Calu3 (cell line): ENCODE results near the gene SLC27A6. TPM values are rescaled to one million over a fixed set of nuclear protein-coding genes. Genes with fewer than 3 reads are reported as not detected.

ENCODE experiments used
- BruUV-seq: library from RNA; stranded (reverse); fragments of 400-500 nt; replicated peaks from 2 replicates; lab custom pipeline; 2021; lab: Mats Ljungman, UMichigan
- CTCF ChIA-PET: fragments of 300-600 bp; sonication (Branson Sonifier 250); formaldehyde crosslinking; loops from one replicate; lab custom pipeline; 2022; ENCODE audit warnings: antibody characterized with exemption; lab: Charles Lee
- DNase-seq: peaks from one replicate; pipeline ENCODE4 v3.0.0; 2022
- H3K27ac Mint-ChIP-seq: one replicate; pipeline ENCODE4 v1.8.0; 2022; ENCODE audit warnings: mixed read lengths; ENCODE audit not compliant: unreplicated experiment
- H3K27me3 Mint-ChIP-seq: one replicate; pipeline ENCODE4 v1.8.0; 2022; ENCODE audit warnings: mixed read lengths; ENCODE audit not compliant: unreplicated experiment
- H3K36me3 Mint-ChIP-seq: one replicate; pipeline ENCODE4 v1.8.0; 2022; ENCODE audit warnings: mild to moderate bottlenecking, moderate library complexity, mixed read lengths; ENCODE audit not compliant: insufficient read depth, unreplicated experiment
- H3K4me1 Mint-ChIP-seq: one replicate; pipeline ENCODE4 v1.8.0; 2022; ENCODE audit warnings: mild to moderate bottlenecking, low read depth, mixed read lengths; ENCODE audit not compliant: unreplicated experiment
- H3K4me3 Mint-ChIP-seq: one replicate; pipeline ENCODE4 v1.8.0; 2022; ENCODE audit warnings: mild to moderate bottlenecking, low read depth, moderate library complexity, mixed read lengths; ENCODE audit not compliant: unreplicated experiment
- H3K9me3 Mint-ChIP-seq: one replicate; pipeline ENCODE4 v1.8.0; 2022; ENCODE audit warnings: low read depth, mixed read lengths; ENCODE audit not compliant: unreplicated experiment
- intact Hi-C: fragments of 100-400 bp; cut with micrococcal nuclease; formaldehyde crosslinking; loops from one replicate; pipeline ENCODE4 v1.10.0; 2022; ENCODE audit not compliant: unreplicated experiment
- total RNA-seq: library from RNA; stranded (reverse); gene quantifications from 2 replicates; pipeline ENCODE4 v1.2.3, GENCODE V29; 2022
- TF ChIP-seq, protein P1 (sequence below): fragments of 200-600 bp; IDR thresholded peaks from one replicate; pipeline ENCODE4 v1.8.0; 2022; ENCODE audit warnings: antibody characterized with exemption; ENCODE audit not compliant: unreplicated experiment

SLC27A6 gene
- total RNA-seq, 1 experiment from 2014 or later, result not detected

GRCh38 chr5:128956164-128956563 lies 9.1 kb upstream of the SLC27A6 start:
- BruUV-seq, result no TSS peak
- intact Hi-C loops, result no loop called here
- no peak overlapping the region for H3K27ac Mint-ChIP-seq
- no peaks in the 10 kb centered on the region for H3K36me3 Mint-ChIP-seq
- peaks cover 4% of the 10 kb centered on the region for H3K9me3 Mint-ChIP-seq
- peaks cover 23% of the 10 kb centered on the region for H3K27me3 Mint-ChIP-seq
- no peaks in the 10 kb centered on the region for H3K4me1 Mint-ChIP-seq
- no peak for DNase-seq
- no peak overlapping the region for H3K4me3 Mint-ChIP-seq
- CTCF ChIA-PET, result no interaction called here
- TF ChIP-seq, protein P1, sequence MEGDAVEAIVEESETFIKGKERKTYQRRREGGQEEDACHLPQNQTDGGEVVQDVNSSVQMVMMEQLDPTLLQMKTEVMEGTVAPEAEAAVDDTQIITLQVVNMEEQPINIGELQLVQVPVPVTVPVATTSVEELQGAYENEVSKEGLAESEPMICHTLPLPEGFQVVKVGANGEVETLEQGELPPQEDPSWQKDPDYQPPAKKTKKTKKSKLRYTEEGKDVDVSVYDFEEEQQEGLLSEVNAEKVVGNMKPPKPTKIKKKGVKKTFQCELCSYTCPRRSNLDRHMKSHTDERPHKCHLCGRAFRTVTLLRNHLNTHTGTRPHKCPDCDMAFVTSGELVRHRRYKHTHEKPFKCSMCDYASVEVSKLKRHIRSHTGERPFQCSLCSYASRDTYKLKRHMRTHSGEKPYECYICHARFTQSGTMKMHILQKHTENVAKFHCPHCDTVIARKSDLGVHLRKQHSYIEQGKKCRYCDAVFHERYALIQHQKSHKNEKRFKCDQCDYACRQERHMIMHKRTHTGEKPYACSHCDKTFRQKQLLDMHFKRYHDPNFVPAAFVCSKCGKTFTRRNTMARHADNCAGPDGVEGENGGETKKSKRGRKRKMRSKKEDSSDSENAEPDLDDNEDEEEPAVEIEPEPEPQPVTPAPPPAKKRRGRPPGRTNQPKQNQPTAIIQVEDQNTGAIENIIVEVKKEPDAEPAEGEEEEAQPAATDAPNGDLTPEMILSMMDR, result no peak

DNA sequence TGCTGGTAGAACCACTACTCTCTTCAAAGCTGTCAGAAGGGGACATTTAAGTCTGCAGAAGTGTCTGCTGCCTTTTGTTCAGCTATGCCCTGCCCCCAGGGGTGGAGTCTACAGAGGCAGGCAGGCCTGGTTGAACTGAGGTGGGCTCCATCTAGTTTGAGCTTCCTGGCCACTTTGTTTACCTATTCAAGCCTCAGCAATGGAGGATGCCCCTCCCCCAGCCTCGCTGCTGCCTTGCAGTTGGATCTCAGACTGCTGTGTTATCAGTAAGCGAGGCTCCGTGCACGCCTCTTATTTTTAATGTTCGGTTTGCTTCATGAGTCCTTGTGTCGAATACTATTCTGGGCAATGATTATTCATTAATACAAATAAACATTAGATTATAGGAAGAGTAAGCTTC lies 3.1 kb upstream of the SLC27A6 start:
- TF ChIP-seq, protein P1, result no peak
- no TSS peak for BruUV-seq
- CTCF ChIA-PET, result no interaction called here

DNA sequence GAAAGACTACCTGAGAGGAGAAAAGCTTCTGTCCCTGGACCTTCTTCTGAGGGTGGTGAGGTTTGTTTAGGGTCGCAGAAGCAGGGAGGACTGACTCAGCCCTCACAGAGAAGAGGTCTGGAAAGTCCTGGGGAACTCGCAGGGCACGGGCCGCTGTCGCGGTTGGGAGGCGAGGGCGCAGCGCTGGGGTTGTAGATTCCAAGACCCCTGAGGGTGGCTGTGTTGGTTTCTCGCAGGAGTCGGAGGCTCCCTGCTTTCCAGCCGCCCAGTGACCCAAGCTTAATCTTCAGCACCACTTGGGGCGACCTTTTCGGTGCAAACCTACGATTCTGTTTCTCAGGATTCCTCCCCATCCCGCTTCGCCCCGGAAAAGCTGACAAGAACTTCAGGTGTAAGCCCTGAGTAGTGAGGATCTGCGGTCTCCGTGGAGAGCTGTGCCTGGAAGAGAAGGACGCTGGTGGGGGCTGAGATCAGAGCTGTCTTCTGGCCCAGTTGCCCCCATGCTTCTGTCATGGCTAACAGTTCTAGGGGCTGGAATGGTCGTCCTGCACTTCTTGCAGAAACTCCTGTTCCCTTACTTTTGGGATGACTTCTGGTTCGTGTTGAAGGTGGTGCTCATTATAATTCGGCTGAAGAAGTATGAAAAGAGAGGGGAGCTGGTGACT lies 482 bp downstream of the SLC27A6 start:
- peaks cover 12% of the 10 kb centered on the region for H3K9me3 Mint-ChIP-seq
- peaks cover 31% of the 10 kb centered on the region for H3K27me3 Mint-ChIP-seq
- TF ChIP-seq, protein P1, result no peak
- H3K27ac Mint-ChIP-seq, result no peak overlapping the region
- H3K4me3 Mint-ChIP-seq, result no peak overlapping the region
- CTCF ChIA-PET, result no interaction called here
- DNase-seq, result no peak
- no peaks in the 10 kb centered on the region for H3K36me3 Mint-ChIP-seq
- no peaks in the 10 kb centered on the region for H3K4me1 Mint-ChIP-seq
- no TSS peak for BruUV-seq
- intact Hi-C loops, result no loop called here

More for the DNA sequence above, 3.1 kb upstream of the SLC27A6 start:
- no peak for DNase-seq
- Mint-ChIP-seq H3K9me3 (peaks cover 12% of the 10 kb centered on the region), H3K27me3 (peaks cover 31% of the 10 kb centered on the region), H3K27ac (no peak overlapping the region), H3K4me3 (no peak overlapping the region), H3K36me3 (no peaks in the 10 kb centered on the region), H3K4me1 (no peaks in the 10 kb centered on the region)
- intact Hi-C loops, result no loop called here

DNA sequence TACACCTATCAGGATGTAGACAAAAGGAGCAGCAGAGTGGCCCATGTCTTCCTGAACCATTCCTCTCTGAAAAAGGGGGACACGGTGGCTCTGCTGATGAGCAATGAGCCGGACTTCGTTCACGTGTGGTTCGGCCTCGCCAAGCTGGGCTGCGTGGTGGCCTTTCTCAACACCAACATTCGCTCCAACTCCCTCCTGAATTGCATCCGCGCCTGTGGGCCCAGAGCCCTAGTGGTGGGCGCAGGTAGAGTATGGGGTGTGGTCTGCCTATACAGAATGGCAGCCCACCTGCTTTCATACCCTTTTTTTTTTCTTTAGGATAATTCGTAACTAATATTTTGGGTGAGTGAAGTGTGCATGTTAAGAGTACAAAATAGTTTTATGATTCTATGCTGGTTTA lies 1.1 kb downstream of the SLC27A6 start:
- Mint-ChIP-seq H3K27ac (no peak overlapping the region), H3K4me3 (no peak overlapping the region), H3K36me3 (no peaks in the 10 kb centered on the region), H3K9me3 (peaks cover 11% of the 10 kb centered on the region), H3K4me1 (no peaks in the 10 kb centered on the region), H3K27me3 (peaks cover 31% of the 10 kb centered on the region)
- no TSS peak for BruUV-seq
- intact Hi-C loops, result no loop called here
- CTCF ChIA-PET, result no interaction called here
- TF ChIP-seq, protein P1, result no peak
- DNase-seq, result no peak
